H1 (cell line): ENCODE results near the gene KIF26B. TPM values are rescaled to one million over a fixed set of nuclear protein-coding genes. Genes with fewer than 3 reads are reported as not detected.
A peak's percentile ranks its signal among the peaks of the same experiment; 100 is the strongest.

Experiments
- CTCF ChIA-PET: fragments of 300-600 bp; sonication (Branson Sonifier 250); formaldehyde crosslinking; loops from one replicate; lab custom pipeline; 2021; ENCODE audit not compliant: partially characterized antibody; lab: Charles Lee
- POLR2A ChIA-PET: fragments of 300-600 bp; sonication (Branson Sonifier 250); formaldehyde crosslinking; loops from one replicate; lab custom pipeline; 2021; ENCODE audit warnings: inconsistent platforms; ENCODE audit not compliant: partially characterized antibody; lab: Charles Lee
- DNase-seq, 2 experiments: peaks; one replicate each; pipeline versions ENCODE4 v3.0.0 to v3.0.0-alpha.2; 2010 to 2022; ENCODE audit warnings: low spot score in 2 of 2, low read depth in 1 of 2, mixed read lengths in 1 of 2
- FAIRE-seq: peaks from 2 replicates; lab custom pipeline; 2011; peaks lifted over from hg19 to GRCh38; lab: Jason Lieb, UNC
- H2AFZ ChIP-seq: 2 replicates; pipeline ENCODE4 v1.8.1; 2012; ENCODE audit warnings: low read length, inconsistent platforms
- H2AK5ac ChIP-seq: 2 replicates; pipeline ENCODE4 v1.6.1; 2013; ENCODE audit warnings: low read depth, low read length
- H2BK120ac ChIP-seq: replicated peaks from 2 replicates; pipeline ENCODE3; 2013; ENCODE audit warnings: low read depth, low read length, inconsistent platforms
- H2BK12ac ChIP-seq: 2 replicates; pipeline ENCODE4 v1.6.1; 2013; ENCODE audit warnings: low read depth, low read length
- H2BK15ac ChIP-seq: 2 replicates; pipeline ENCODE4 v1.6.1; 2013; ENCODE audit warnings: low read length
- H2BK20ac ChIP-seq: 2 replicates; pipeline ENCODE4 v1.6.1; 2013; ENCODE audit warnings: low read length
- H2BK5ac ChIP-seq: 2 replicates; pipeline ENCODE4 v1.6.1; 2013; ENCODE audit warnings: low read depth, low read length
- H3K14ac ChIP-seq: 2 replicates; pipeline ENCODE4 v1.6.1; 2013; ENCODE audit warnings: inconsistent platforms; ENCODE audit not compliant: insufficient read length
- H3K18ac ChIP-seq: 2 replicates; pipeline ENCODE4 v1.6.1; 2013; ENCODE audit warnings: low read length; ENCODE audit errors: extremely low read depth
- H3K23ac ChIP-seq: 2 replicates; pipeline ENCODE4 v1.6.1; 2013; ENCODE audit warnings: inconsistent platforms; ENCODE audit not compliant: insufficient read length
- H3K23me2 ChIP-seq: 2 replicates; pipeline ENCODE4 v1.6.1; 2013; ENCODE audit warnings: low read depth, low read length
- H3K27ac ChIP-seq: 2 replicates; pipeline ENCODE4 v1.6.1; 2011; ENCODE audit warnings: low read depth, low read length, inconsistent platforms
- H3K27me3 ChIP-seq, 4 experiments: replicated peaks in 1 of 4; 1 replicate in 1 of 4; 2 replicates in 3 of 4; pipeline versions ENCODE4 v1.6.1 to v1.8.1; 2011 to 2013; ENCODE audit warnings: low read length in 3 of 4, mild to moderate bottlenecking in 3 of 4, inconsistent platforms in 2 of 4, mixed read lengths in 2 of 4, moderate library complexity in 1 of 4; ENCODE audit not compliant: control insufficient read depth in 3 of 4, insufficient read depth in 3 of 4; ENCODE audit errors: extremely low read depth in 1 of 4
- H3K36me3 ChIP-seq, 4 experiments: 2 replicates each; pipeline versions ENCODE4 v1.6.1 to v1.8.1; 2011 to 2013; ENCODE audit warnings: mild to moderate bottlenecking in 4 of 4, low read length in 3 of 4, moderate library complexity in 2 of 4, control low read depth in 1 of 4, inconsistent platforms in 1 of 4; ENCODE audit not compliant: insufficient read depth in 4 of 4, control insufficient read depth in 2 of 4
- H3K4ac ChIP-seq: replicated peaks from 2 replicates; pipeline ENCODE3; 2013; ENCODE audit warnings: low read length, low read depth, mixed read lengths, inconsistent platforms; ENCODE audit not compliant: insufficient read length
- H3K4me1 ChIP-seq, 4 experiments: replicated peaks in 1 of 4; 1 replicate in 1 of 4; 2 replicates in 3 of 4; pipeline versions ENCODE4 v1.6.1 to v1.8.1; 2011 to 2013; ENCODE audit warnings: low read length in 3 of 4, inconsistent platforms in 2 of 4, mixed read lengths in 1 of 4; ENCODE audit not compliant: insufficient read depth in 4 of 4, control insufficient read depth in 3 of 4
- H3K4me2 ChIP-seq, 2 experiments: 2 replicates each; pipeline versions ENCODE4 v1.6.1 to v1.8.1; 2011 to 2013; ENCODE audit warnings: low read depth in 2 of 2, low read length in 2 of 2, control low read depth in 1 of 2, inconsistent platforms in 1 of 2, mild to moderate bottlenecking in 1 of 2; ENCODE audit not compliant: insufficient read depth in 1 of 2
- H3K4me3 ChIP-seq, 4 experiments: fragments of 200-600, 300-600 bp in 1 of 4; sonication (generic), shearing (Covaris generic), sonication (Bioruptor Twin) in 1 of 4; 2 replicates each; pipeline versions ENCODE4 v1.5.1 to v1.8.1; 2011 to 2016; ENCODE audit warnings: low read length in 4 of 4, low read depth in 3 of 4, control low read depth in 2 of 4, inconsistent platforms in 2 of 4, mild to moderate bottlenecking in 2 of 4, mixed read lengths in 1 of 4, moderate library complexity in 1 of 4; ENCODE audit not compliant: insufficient read depth in 2 of 4; ENCODE audit errors: extremely low read depth in 1 of 4
- H3K56ac ChIP-seq: replicated peaks from 2 replicates; pipeline ENCODE3; 2013; ENCODE audit warnings: low read depth, mild to moderate bottlenecking, mixed read lengths, low read length, inconsistent platforms; ENCODE audit not compliant: insufficient read length
- H3K79me1 ChIP-seq: 2 replicates; pipeline ENCODE4 v1.6.1; 2013; ENCODE audit warnings: low read depth, low read length, control low read depth
- H3K79me2 ChIP-seq, 2 experiments: 2 replicates each; pipeline versions ENCODE4 v1.6.1 to v1.8.1; 2012 to 2013; ENCODE audit warnings: low read length in 2 of 2, mild to moderate bottlenecking in 2 of 2, inconsistent platforms in 1 of 2; ENCODE audit not compliant: insufficient read depth in 2 of 2, control insufficient read depth in 1 of 2
- H3K9ac ChIP-seq, 4 experiments: replicated peaks in 1 of 4; 1 replicate in 1 of 4; 2 replicates in 3 of 4; pipeline versions ENCODE4 v1.6.1 to v1.8.1; 2011 to 2013; ENCODE audit warnings: low read depth in 3 of 4, low read length in 3 of 4, control low read depth in 2 of 4, mild to moderate bottlenecking in 2 of 4, moderate library complexity in 2 of 4, inconsistent platforms in 1 of 4; ENCODE audit errors: extremely low read depth in 1 of 4
- H3K9me3 ChIP-seq, 2 experiments: 2 replicates each; pipeline versions ENCODE4 v1.6.1 to v1.8.1; 2012 to 2013; ENCODE audit warnings: mild to moderate bottlenecking in 2 of 2, moderate library complexity in 2 of 2, control low read depth in 1 of 2, inconsistent platforms in 1 of 2, low read depth in 1 of 2, low read length in 1 of 2, mixed read lengths in 1 of 2; ENCODE audit not compliant: insufficient read depth in 2 of 2
- H4K20me1 ChIP-seq, 2 experiments: replicated peaks in 1 of 2; 2 replicates each; pipeline versions ENCODE3 to v1.8.1; 2011 to 2013; ENCODE audit warnings: inconsistent platforms in 2 of 2, low read length in 2 of 2, mild to moderate bottlenecking in 1 of 2; ENCODE audit not compliant: insufficient read depth in 2 of 2, control insufficient read depth in 1 of 2
- H4K5ac ChIP-seq: 2 replicates; pipeline ENCODE4 v1.6.1; 2013; ENCODE audit warnings: low read length, low read depth, mixed read lengths, inconsistent platforms; ENCODE audit not compliant: insufficient read length
- H4K8ac ChIP-seq: 2 replicates; pipeline ENCODE4 v1.8.0; 2013; ENCODE audit warnings: mild to moderate bottlenecking, moderate library complexity, low read length, inconsistent platforms; ENCODE audit not compliant: insufficient read depth; ENCODE audit errors: extremely low read depth
- H4K91ac ChIP-seq: replicated peaks from 2 replicates; pipeline ENCODE3; 2013; ENCODE audit warnings: low read length, mixed read lengths, inconsistent platforms; ENCODE audit not compliant: insufficient read length
- BACH1 ChIP-seq: IDR thresholded peaks from 2 replicates; pipeline ENCODE4 v1.6.1; 2012; ENCODE audit warnings: low read length, improper control_type of control experiment
- BRCA1 ChIP-seq: IDR thresholded peaks from 2 replicates; pipeline ENCODE4 v1.6.1; 2012; ENCODE audit warnings: low read depth, low read length, improper control_type of control experiment
- CREB1 ChIP-seq: IDR thresholded peaks from 2 replicates; pipeline ENCODE4 v1.6.1; 2012; ENCODE audit warnings: inconsistent platforms
- EGR1 ChIP-seq: IDR thresholded peaks from 2 replicates; pipeline ENCODE4 v1.6.1; 2011; ENCODE audit warnings: low read depth, low read length, borderline replicate concordance
- HDAC6 ChIP-seq: IDR thresholded peaks from one replicate; pipeline ENCODE4 v1.7.1; 2012; ENCODE audit warnings: low read depth, mild to moderate bottlenecking, inconsistent platforms, low read length, moderate library complexity
- RAD21 ChIP-seq, 2 experiments: IDR thresholded peaks in 1 of 2; conservative IDR thresholded peaks in 1 of 2; 2 replicates each; pipeline ENCODE4 v1.6.1; 2011; ENCODE audit warnings: low read depth in 2 of 2, low read length in 2 of 2, improper control_type of control experiment in 1 of 2, inconsistent platforms in 1 of 2, mild to moderate bottlenecking in 1 of 2, moderate library complexity in 1 of 2
- RFX5 ChIP-seq: IDR thresholded peaks from 2 replicates; pipeline ENCODE4 v1.6.1; 2011; ENCODE audit warnings: low read depth, low read length, improper control_type of control experiment, borderline replicate concordance
- RNF2 ChIP-seq: fragments of 200-900, 300-1000 bp; sonication (generic); IDR thresholded peaks from 2 replicates; pipeline ENCODE4 v1.7.1; 2016; ENCODE audit warnings: borderline replicate concordance, low read depth, mild to moderate bottlenecking, antibody characterized with exemption, low read length; ENCODE audit not compliant: poor library complexity, severe bottlenecking; ENCODE audit errors: missing control alignments
- SP1 ChIP-seq: IDR thresholded peaks from 2 replicates; pipeline ENCODE4 v1.6.1; 2011; ENCODE audit warnings: low read depth, low read length
- TAF1 ChIP-seq: IDR thresholded peaks from 2 replicates; pipeline ENCODE4 v1.6.1; 2011; ENCODE audit warnings: mild to moderate bottlenecking, low read depth, low read length
- WGBS, 2 experiments: shearing (Covaris generic) in 1 of 2; methylation state at CpG; one replicate each; pipeline versions ENCODE4 v1.1.6 to v1.1.7; 2013 to 2015; ENCODE audit warnings: low lambda C conversion rate in 2 of 2, mixed read lengths in 2 of 2, inconsistent platforms in 1 of 2, low coverage in 1 of 2, missing lambda C conversion rate in 1 of 2; ENCODE audit not compliant: insufficient replicate concordance in 2 of 2, insufficient coverage in 1 of 2, insufficient read length in 1 of 2; ENCODE audit errors: extremely low coverage in 1 of 2, missing lambda C conversion rate in 1 of 2; 5-methylcytosine and 5-hydroxymethylcytosine counted together
- polyA plus RNA-seq, 7 experiments: library from polyadenylated mRNA; depleted of rRNA in 3 of 7; stranded (reverse) in 5 of 7; unstranded in 2 of 7; fragments of >200 nt in 5 of 7; fragments of 200-250 nt in 2 of 7; gene quantifications; 1 replicate in 5 of 7; 2 replicates in 1 of 7; 4 replicates in 1 of 7; pipeline versions ENCODE4 v1.2.1 to v1.2.3, GENCODE V29; 2011 to 2013; ENCODE audit warnings: missing spikeins in 2 of 7, mixed read lengths in 2 of 7
- total RNA-seq: library from RNA; stranded (reverse); fragmentation: NEBNext Ultra II Directional; extraction: Animal tissue kit (Norgen Biotek cat#: 25700); gene quantifications from 2 replicates; pipeline ENCODE4 v1.2.1, GENCODE V29; 2021

The KIF26B gene
- total and polyA plus RNA-seq, 2 of the 8 experiments (the other 6 are each of a cell fraction or from before 2014, with no cell fraction given), result 0.06 to 0.28 TPM

GRCh38 chr1:245609354-245610150 lies 454.8 kb downstream of the KIF26B start:
- Histone ChIP-seq H3K27me3 (no peaks in the 10 kb centered on the region), H2AFZ (no peak overlapping the region), H2BK12ac (no peak overlapping the region), H3K56ac (no peak overlapping the region), H3K14ac (no peak overlapping the region), H3K23me2 (no peaks in the 10 kb centered on the region; the same call in 1 of the 2 replicates), H2AK5ac (no peak overlapping the region), H3K9ac (no peak overlapping the region), H3K79me2 (no peaks in the 10 kb centered on the region), H4K5ac (no peak overlapping the region), H3K4me3 (no peak overlapping the region), H4K8ac (peak overlapping the region; percentile 60; the same call in 1 of the 2 replicates), H3K4me1 (no peaks in the 10 kb centered on the region; a peak in 1 of 7 replicates), H2BK20ac (no peak overlapping the region), H2BK120ac (no peak overlapping the region), H2BK15ac (no peak overlapping the region), H3K36me3 (no peaks in the 10 kb centered on the region), H3K79me1 (no peaks in the 10 kb centered on the region), H3K4me2 (no peak overlapping the region), H3K9me3 (no peaks in the 10 kb centered on the region), H2BK5ac (no peak overlapping the region), H4K20me1 (no peaks in the 10 kb centered on the region), H3K27ac (no peak overlapping the region), H3K18ac (no peak overlapping the region), H4K91ac (no peak overlapping the region), H3K23ac (no peak overlapping the region), H3K4ac (no peak overlapping the region)
- DNase-seq, result no peak
- 92% methylated on average over 25 of the region's 25 CpGs; no CpG with 5 or more reads in 1 of the 2 experiments for WGBS, 2 experiments
- no peak for FAIRE-seq
- CTCF ChIA-PET, result interaction anchor here (0.6 kb wide), 1 partner anchor 533 kb away, joined by 3 read pairs; no protein-coding TSS in a partner anchor
- POLR2A ChIA-PET, result no interaction called here
- no peak for TF ChIP-seq BACH1
- no peak for TF ChIP-seq RNF2
- no peak for TF ChIP-seq BRCA1
- no peak for TF ChIP-seq RAD21 (IDR thresholded peaks at IDR 0.05 in 1 of 2, conservative IDR thresholded peaks at IDR 0.05 in 1 of 2; ENCODE audit: low read depth in 2 of 2, low read length in 2 of 2)
- TF ChIP-seq CREB1, result no peak
- TF ChIP-seq SP1, result no peak
- TF ChIP-seq HDAC6, result no peak
- TF ChIP-seq TAF1, result no peak
- TF ChIP-seq EGR1, result no peak
- TF ChIP-seq RFX5, result no peak
